ENCODE data around the gene ECT2.

DNA sequence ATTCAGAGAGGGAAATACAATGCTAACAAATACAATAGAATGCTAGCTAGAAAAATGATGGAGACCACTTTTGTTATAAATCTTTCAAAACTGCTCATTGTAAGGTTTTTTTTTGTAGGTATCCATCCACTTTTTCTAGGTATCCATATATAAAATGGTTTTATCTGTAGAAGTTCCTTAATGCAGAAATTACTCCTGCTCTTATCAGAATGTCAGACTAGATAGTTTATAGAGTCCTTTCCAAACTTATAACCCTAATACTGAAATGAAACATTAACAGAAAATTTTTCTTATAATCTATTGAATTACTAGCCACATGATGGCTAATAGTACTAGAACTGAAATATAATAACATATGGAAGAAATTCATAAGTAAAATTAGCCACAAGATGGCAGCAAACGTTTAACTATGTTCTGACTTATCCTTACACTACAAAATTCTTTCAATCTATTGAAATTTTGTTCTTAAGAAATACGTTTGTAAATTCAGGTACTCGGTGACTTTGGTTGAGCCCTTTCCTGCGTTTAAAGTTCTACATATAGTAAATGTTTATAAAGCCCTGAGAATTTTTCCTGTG, 58.5 kb downstream of the ECT2 start:
- TF ChIP-seq CTCF (IDR thresholded peaks at IDR 0.05) (peak in 2 of 4 experiments; percentile 6 to 36), EP300 (IDR thresholded peaks at IDR 0.05) (no peak), POLR2AphosphoS5 (IDR thresholded peaks at IDR 0.05) (no peak)
